Breast epithelium (tissue), 3 donors: ENCODE measurements around the gene IP6K3.

Source experiments
- POLR2A ChIP-seq: fragments of 450-650 bp; IDR thresholded peaks from one replicate; pipeline ENCODE4 v1.6.1; 2016; ENCODE audit warnings: antibody characterized with exemption, mild to moderate bottlenecking, moderate library complexity
- TF ChIP-seq, protein P1 (sequence below), 3 donors: fragments of 450-650 bp; IDR thresholded peaks; one replicate each; pipeline ENCODE4 v1.5.1; 2016 to 2017; ENCODE audit warnings: antibody characterized with exemption in 3 of 3, mild to moderate bottlenecking in 3 of 3, moderate library complexity in 3 of 3

GRCh38 chr6:33720998-33721397, 25.7 kb downstream of the IP6K3 start:
- TF ChIP-seq, protein P1, sequence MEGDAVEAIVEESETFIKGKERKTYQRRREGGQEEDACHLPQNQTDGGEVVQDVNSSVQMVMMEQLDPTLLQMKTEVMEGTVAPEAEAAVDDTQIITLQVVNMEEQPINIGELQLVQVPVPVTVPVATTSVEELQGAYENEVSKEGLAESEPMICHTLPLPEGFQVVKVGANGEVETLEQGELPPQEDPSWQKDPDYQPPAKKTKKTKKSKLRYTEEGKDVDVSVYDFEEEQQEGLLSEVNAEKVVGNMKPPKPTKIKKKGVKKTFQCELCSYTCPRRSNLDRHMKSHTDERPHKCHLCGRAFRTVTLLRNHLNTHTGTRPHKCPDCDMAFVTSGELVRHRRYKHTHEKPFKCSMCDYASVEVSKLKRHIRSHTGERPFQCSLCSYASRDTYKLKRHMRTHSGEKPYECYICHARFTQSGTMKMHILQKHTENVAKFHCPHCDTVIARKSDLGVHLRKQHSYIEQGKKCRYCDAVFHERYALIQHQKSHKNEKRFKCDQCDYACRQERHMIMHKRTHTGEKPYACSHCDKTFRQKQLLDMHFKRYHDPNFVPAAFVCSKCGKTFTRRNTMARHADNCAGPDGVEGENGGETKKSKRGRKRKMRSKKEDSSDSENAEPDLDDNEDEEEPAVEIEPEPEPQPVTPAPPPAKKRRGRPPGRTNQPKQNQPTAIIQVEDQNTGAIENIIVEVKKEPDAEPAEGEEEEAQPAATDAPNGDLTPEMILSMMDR (IDR thresholded peaks at IDR 0.05) = no peak
- no peak for TF ChIP-seq POLR2A
